DOHH2 (cell line): Measurements from ENCODE around the gene MKNK2.

Experiments used
- H3F3A ChIP-seq: fragments of 200-600 bp; sonication (generic), shearing (Covaris generic); 2 replicates; pipeline ENCODE4 v1.6.0; 2016; ENCODE audit warnings: antibody characterized with exemption, mild to moderate bottlenecking; ENCODE audit not compliant: control insufficient read depth, insufficient read depth
- H3K27ac ChIP-seq: fragments of 200-600 bp; sonication (generic); 2 replicates; pipeline ENCODE4 v1.5.1; 2014; ENCODE audit warnings: low read depth, mild to moderate bottlenecking, low read length, moderate library complexity
- H3K27me3 ChIP-seq: fragments of 200-600 bp; sonication (generic); 2 replicates; pipeline ENCODE4 v1.6.1; 2014; ENCODE audit warnings: mild to moderate bottlenecking, low read length, mixed read lengths; ENCODE audit not compliant: control insufficient read depth
- H3K36me3 ChIP-seq: fragments of 200-600 bp; sonication (generic); 2 replicates; pipeline ENCODE4 v1.6.1; 2014; ENCODE audit warnings: mild to moderate bottlenecking, low read length, moderate library complexity, mixed read lengths; ENCODE audit not compliant: control insufficient read depth
- H3K4me1 ChIP-seq: fragments of 200-600 bp; sonication (generic); 2 replicates; pipeline ENCODE4 v1.6.1; 2014; ENCODE audit warnings: mild to moderate bottlenecking, low read length, mixed read lengths; ENCODE audit not compliant: control insufficient read depth
- H3K4me2 ChIP-seq: fragments of 200-600 bp; sonication (generic); 2 replicates; pipeline ENCODE4 v1.6.0; 2014; ENCODE audit warnings: mild to moderate bottlenecking, low read length, moderate library complexity
- H3K4me3 ChIP-seq: fragments of 200-600 bp; sonication (generic); 2 replicates; pipeline ENCODE4 v1.5.1; 2014; ENCODE audit warnings: mild to moderate bottlenecking, low read length, mixed read lengths
- H3K79me2 ChIP-seq: fragments of 200-600 bp; sonication (generic); 2 replicates; pipeline ENCODE4 v1.6.1; 2014; ENCODE audit warnings: mild to moderate bottlenecking, low read length, mixed read lengths; ENCODE audit not compliant: control insufficient read depth
- H3K9me2 ChIP-seq: fragments of 200-600 bp; sonication (generic); replicated peaks from 2 replicates; pipeline ENCODE4 v1.6.1; 2014; ENCODE audit warnings: mild to moderate bottlenecking, low read length, mixed read lengths; ENCODE audit not compliant: control insufficient read depth
- H3K9me3 ChIP-seq: fragments of 200-600 bp; sonication (generic); 2 replicates; pipeline ENCODE4 v1.6.1; 2014; ENCODE audit warnings: antibody characterized with exemption, low read length, mixed read lengths; ENCODE audit not compliant: control insufficient read depth, insufficient read depth
- H4K20me1 ChIP-seq: fragments of 200-600 bp; sonication (generic); 2 replicates; pipeline ENCODE4 v1.6.0; 2014; ENCODE audit warnings: low read depth, mild to moderate bottlenecking, antibody characterized with exemption, low read length, moderate library complexity; ENCODE audit not compliant: control insufficient read depth, insufficient read depth
- EZH2phosphoT487 ChIP-seq: fragments of 200-600 bp; sonication (generic); IDR thresholded peaks from 2 replicates; pipeline ENCODE4 v1.6.1; 2017; ENCODE audit warnings: borderline replicate concordance, mild to moderate bottlenecking, antibody characterized with exemption, low read length, moderate library complexity, mixed read lengths
- TF ChIP-seq, protein P1 (sequence below): fragments of 200-600 bp; sonication (generic); IDR thresholded peaks from one replicate; pipeline ENCODE4 v1.5.1; 2014; ENCODE audit warnings: antibody characterized with exemption, mild to moderate bottlenecking, low read depth, low read length; ENCODE audit not compliant: poor library complexity, severe bottlenecking

Gene MKNK2

DNA sequence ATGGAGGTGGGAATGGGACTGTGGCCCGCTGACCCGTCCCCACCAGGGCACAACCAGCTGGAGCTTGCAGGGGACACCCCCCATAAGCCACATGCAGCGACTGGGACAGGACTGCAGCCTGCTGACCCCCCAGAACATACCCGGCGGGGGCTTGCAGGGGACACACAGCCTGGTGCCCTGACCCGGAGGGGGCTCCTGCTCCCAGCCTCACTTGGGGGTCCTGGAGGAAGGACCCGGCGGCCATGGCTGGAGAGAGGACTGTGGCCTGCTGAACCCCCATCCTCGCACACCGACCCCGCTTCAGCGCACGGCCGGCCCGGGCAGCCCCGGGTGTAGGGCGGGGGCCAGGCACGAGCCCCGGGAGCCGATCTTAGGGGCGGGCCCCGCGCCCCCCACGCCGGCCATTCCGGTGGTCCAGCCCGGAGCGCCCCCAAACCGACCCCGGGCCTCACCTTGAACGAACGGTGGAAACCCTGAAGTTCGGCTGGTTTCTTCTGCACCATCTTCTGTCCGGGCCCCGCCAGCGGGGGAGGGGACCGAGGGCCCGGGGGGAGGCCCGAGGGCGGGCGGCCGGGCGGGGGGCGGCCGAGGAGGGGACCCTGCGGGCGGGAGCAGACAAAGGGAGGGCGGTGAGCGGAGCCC lies 574 bp downstream of the MKNK2 start:
- H3K9me2 ChIP-seq, result no peaks in the 10 kb centered on the region
- H3K4me1 ChIP-seq, result peaks cover 86% of the 10 kb centered on the region
- H3K4me3 ChIP-seq, result peak overlapping the region; percentile 99
- peaks cover 53% of the 10 kb centered on the region for H3K36me3 ChIP-seq
- H3K27me3 ChIP-seq, result no peaks in the 10 kb centered on the region
- peak overlapping the region; percentile 98 for H3K4me2 ChIP-seq
- no peak for TF ChIP-seq EZH2phosphoT487
- TF ChIP-seq, protein P1, sequence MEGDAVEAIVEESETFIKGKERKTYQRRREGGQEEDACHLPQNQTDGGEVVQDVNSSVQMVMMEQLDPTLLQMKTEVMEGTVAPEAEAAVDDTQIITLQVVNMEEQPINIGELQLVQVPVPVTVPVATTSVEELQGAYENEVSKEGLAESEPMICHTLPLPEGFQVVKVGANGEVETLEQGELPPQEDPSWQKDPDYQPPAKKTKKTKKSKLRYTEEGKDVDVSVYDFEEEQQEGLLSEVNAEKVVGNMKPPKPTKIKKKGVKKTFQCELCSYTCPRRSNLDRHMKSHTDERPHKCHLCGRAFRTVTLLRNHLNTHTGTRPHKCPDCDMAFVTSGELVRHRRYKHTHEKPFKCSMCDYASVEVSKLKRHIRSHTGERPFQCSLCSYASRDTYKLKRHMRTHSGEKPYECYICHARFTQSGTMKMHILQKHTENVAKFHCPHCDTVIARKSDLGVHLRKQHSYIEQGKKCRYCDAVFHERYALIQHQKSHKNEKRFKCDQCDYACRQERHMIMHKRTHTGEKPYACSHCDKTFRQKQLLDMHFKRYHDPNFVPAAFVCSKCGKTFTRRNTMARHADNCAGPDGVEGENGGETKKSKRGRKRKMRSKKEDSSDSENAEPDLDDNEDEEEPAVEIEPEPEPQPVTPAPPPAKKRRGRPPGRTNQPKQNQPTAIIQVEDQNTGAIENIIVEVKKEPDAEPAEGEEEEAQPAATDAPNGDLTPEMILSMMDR, result no peak
- H4K20me1 ChIP-seq, result peaks cover 47% of the 10 kb centered on the region
- H3K9me3 ChIP-seq, result no peaks in the 10 kb centered on the region
- peaks cover 54% of the 10 kb centered on the region for H3F3A ChIP-seq
- H3K79me2 ChIP-seq, result peaks cover 58% of the 10 kb centered on the region
- peak overlapping the region; percentile 85 for H3K27ac ChIP-seq

DNA sequence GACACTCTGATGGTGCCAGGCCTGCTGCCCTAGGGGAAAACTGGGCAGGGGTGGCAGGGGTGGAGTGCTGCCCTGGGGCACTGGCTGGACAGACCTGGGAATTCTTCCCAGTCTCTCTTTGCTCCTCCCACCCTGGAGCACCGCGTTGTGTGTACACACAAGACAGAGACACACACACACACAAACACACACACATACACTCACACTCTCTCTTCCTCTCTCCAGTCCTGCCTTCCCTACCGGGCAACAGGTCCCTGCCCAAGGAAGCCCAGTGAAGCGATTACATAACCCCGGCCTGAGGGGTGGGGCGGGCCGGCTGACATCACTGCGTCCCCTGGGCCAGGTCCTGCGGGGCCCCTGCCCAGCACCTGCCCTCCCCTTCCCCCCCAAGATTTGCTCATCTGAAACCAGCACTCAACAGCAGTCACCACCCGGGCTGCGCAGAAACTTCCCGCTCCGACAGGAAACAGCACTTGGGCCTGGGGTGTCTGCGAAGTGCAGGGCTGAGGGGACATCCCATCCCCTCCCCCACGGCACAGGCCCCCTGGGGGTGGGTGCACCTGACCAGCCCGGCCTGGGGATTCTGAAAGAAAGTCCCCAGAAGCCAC lies 1.2 kb downstream of the MKNK2 start:
- Histone ChIP-seq H3K27ac (peak overlapping the region; percentile 85), H4K20me1 (peaks cover 53% of the 10 kb centered on the region), H3F3A (peaks cover 57% of the 10 kb centered on the region), H3K27me3 (no peaks in the 10 kb centered on the region), H3K9me2 (no peaks in the 10 kb centered on the region), H3K4me2 (peak overlapping the region; percentile 98), H3K9me3 (no peaks in the 10 kb centered on the region), H3K79me2 (peaks cover 64% of the 10 kb centered on the region), H3K4me3 (peak overlapping the region; percentile 99), H3K4me1 (peaks cover 86% of the 10 kb centered on the region), H3K36me3 (peaks cover 59% of the 10 kb centered on the region)
- TF ChIP-seq, protein P1, result no peak
- no peak for TF ChIP-seq EZH2phosphoT487

DNA sequence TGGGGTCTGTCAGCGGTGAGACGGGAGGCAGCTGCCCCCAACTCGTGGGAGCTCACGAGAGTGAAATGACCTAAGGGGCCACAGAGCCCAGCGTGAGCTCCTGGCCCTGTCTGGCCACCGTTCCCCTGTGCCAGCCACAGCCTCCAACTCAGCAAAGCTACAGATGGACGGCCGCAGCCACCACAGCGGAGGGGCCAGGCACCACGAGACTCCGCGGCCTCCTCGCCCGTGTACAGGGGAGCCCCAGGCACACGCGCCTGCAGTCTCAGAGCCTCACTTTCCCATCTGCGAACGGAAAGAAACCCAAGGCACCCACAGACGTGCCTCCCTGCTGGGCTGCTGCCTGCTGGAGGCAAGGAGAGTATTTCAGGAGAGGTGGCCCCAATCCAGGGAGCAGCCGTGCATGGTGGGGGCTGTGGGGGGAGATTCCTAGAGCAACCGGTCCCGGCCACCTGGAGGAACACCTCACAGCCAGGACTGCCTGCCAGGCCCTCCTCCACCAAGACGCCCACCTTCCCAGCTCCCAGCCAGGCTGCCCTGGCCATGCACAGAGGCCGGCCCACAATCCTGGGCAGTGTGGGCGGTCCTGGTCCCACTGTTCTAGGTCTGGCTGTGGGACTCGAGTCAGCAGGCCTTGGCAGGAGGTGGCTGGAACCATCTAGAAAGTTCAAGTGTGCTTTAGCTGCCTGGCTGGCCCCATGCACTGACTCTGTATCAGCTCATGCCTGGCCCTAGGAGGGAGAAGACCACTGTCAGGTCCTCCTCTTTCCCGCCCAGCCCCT lies 1.9 kb downstream of the MKNK2 start:
- Histone ChIP-seq H4K20me1 (peaks cover 58% of the 10 kb centered on the region), H3K27ac (peak overlapping the region; percentile 85), H3F3A (peaks cover 60% of the 10 kb centered on the region), H3K36me3 (peaks cover 66% of the 10 kb centered on the region), H3K79me2 (peaks cover 71% of the 10 kb centered on the region), H3K4me3 (peak overlapping the region; percentile 99), H3K9me2 (no peaks in the 10 kb centered on the region), H3K27me3 (no peaks in the 10 kb centered on the region), H3K9me3 (no peaks in the 10 kb centered on the region), H3K4me2 (peak overlapping the region; percentile 98), H3K4me1 (peaks cover 86% of the 10 kb centered on the region)
- TF ChIP-seq, protein P1, result no peak
- no peak for TF ChIP-seq EZH2phosphoT487
